Kidney glomerular epithelial cell (primary cell): Measurements from ENCODE around the gene COX14.
A peak's percentile ranks its signal among the peaks of the same experiment; 100 is the strongest.
"Not testable (repeated sequence)": the region's sequence is repeated elsewhere in the genome, so short reads cannot be mapped to it uniquely, and the experiment has no call there.

ENCODE experiments used
- DNase-seq: peaks from one replicate; lab custom pipeline; 2025; lab: John Stamatoyannopoulos, UW

The COX14 gene

DNA sequence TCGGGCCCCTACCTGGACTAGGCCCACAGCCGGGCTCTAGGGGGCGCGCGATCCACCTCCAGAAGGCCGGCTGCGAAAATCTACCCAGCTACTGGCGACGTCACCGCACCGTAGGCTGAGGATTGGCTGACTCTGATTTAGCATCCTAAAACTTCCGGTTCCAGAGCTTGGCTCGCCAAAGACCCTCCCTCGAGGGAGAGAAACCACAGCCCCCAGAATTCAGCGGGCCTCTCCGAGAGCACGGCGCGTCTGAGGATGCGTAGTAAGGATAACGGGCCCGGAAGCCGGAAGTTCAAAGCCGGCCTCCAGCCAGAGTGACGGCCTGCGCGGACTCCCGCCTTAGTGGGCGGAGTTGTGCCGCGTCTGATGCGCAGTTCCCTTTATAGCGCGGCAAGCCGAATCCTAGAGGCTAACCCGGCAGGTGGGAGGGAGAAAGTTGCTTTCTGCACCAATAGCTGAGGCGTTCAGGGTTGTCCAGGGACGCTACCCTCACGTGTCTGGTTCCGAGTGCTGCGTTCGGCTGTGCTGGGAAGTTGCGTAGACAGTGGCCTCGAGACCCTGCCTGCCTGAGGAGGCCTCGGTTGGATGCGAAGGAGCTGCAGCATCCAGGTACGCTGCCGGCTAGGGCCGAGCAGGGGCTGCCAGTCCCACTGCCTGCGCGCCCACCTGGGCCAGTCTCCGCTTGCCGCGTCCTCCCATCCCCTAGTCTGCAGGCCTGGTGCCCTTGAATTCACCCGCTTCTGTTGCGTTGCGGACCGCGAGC, at the start of gene COX14:
COX14 (plus strand) TSS at position 544 of the 763 bp plus-strand sequence. CDS start 7,808 bp downstream, outside the sequence.
- DNase-seq: peak; percentile 99

GRCh38 chr12:50062728-50063460, 49.1 kb upstream of the COX14 start:
- no peak for DNase-seq

GRCh38 chr12:50065726-50066310, 46.2 kb upstream of the COX14 start:
- no peak for DNase-seq

DNA sequence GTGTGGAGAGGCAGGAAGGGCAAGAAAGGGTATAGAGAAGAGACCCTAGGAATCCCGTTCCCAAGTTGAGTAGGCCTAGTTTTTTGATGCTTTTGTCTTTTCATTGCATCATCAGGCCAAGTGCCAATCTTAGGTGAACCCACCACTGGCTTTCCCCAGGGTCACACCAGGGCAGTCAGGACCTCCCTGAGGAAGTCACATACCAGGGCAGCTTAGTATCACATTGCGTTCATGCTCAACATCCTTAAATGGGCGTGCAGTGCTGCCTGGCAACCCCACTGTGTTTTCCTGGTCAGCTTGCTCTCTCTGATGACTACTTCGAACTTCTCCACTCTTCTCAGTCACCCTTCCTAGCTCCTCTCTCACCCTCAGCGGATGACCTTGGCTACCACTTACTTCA, 45.6 kb upstream of the COX14 start:
- peak; percentile 68 for DNase-seq

DNA sequence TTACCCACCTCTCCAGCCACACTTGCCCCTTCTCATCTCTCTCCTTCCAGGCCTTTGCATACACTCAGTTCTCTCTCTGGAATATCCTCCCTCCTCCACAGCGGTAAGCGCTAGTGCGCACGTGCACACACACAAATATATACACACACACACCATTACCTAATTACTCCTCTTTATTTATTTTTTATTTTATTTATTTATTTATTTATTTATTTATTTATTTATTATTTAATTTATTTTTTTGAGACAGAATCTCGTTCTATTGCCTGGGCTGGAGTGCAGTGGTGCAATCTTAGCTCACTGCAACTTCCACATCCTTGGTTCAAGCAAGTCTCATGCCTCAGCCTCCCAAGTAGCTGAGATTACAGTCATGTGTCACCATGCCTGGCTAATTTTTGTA, 43.0 kb upstream of the COX14 start:
- no peak for DNase-seq

DNA sequence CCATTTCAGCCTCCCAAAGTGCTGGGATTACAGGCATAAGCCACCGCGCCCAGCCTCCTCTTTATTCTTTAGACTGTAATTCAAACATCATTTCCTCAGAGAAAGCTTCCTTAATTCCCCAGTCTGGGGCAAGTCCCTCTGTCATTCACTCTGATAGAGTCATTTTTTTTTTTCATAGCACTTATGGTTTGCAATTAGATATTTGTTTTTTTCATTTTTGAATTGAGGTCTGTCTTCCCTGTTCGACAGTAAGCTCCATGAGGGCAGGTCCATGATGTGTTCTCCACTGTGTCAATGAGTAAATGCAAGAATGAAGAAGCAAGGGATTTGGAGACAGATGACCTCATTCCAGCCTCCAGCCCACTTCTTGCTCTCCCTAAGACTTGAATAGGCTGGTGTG, 42.5 kb upstream of the COX14 start:
- DNase-seq: no peak

GRCh38 chr12:50070314-50071060, 41.5 kb upstream of the COX14 start:
- peak; percentile 22 for DNase-seq

DNA sequence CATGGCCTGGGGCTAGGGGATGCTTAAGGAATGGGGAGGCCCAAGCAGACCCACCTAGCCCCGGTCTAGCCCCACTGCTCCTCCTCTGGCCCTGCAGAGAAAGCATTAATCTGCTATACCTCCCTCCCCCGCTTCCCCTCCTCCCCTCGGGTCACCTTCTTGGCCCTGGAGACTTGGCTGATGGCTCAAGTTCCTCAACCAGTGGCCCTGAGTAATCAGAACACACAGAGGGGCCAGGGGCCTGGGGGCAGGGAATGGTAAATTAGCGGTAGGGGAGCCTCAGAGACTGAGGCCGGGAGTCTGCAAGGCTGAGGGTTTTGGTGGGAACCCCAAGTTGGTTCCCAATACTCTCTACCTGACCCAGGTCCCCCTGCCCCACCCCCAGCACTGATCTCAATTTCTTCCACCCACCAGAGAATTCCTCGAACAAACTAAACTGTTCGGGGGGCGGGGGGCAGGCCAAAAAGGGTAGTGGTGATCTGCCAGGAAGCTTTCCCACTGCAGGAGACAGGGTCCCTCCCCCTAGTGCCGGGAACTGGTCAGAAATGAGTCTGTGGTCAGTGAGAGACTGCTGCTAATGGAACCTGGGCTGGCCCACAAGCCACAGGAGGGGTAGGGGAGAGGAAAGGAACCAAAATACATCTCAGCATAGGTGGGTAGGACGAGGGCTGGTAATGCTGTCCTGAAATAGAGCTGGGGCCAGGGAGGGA, 39.7 kb upstream of the COX14 start:
- no peak for DNase-seq

DNA sequence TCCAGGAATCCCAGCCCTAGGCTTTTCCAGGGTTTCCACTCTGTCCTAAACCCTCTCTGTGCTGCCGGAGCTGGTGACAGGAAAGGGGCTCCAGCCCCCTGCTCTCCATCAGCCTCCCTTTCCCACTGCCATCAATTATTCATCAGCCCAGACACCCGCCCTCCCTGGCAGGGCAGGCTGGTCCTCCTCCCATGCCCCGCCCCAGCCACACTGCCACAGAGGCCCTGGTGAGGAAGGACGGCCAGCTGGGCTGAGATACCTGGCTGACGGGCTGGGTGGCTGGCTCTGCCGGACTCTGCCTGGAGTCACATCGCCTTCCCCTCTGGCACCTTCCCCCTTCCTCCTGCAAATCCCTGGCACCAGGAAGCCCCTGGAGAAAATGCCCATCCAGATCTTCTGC, 38.8 kb upstream of the COX14 start:
- no peak for DNase-seq

DNA sequence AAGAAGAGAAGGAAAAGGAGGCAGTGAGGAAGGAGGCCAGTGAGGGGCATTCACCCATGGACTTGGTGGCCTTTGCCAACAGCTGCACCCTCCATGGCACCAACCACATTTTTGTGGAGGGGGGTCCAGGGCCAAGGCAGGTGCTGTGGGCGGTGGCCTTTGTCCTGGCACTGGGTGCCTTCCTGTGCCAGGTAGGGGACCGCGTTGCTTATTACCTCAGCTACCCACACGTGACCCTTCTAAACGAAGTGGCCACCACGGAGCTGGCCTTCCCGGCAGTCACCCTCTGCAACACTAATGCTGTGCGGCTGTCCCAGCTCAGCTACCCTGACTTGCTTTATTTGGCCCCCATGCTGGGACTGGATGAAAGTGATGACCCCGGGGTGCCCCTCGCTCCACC, 38.3 kb upstream of the COX14 start:
- DNase-seq: no peak

- peak; percentile 81 for DNase-seq
Observed at GRCh38 chr12:50074936-50075807, 36.9 kb upstream of the COX14 start.

DNA sequence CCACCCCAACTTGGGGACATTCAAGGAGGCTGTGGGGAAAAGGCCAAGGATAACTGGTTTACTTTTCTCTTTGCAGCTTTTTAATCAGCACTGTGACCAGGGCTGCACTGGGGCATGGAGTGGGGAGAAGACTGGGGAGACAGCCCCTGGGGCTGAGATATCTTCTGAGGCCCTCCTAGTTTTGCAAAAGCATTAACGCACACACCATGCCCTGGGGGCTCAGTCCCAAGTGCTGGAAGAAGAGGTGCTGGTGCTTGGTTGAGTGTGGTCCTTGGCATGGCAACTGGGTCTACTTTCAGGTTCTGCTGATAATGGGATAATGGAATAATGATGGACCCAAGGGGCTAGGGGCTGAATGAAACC, 36.2 kb upstream of the COX14 start:
- DNase-seq: no peak

DNA sequence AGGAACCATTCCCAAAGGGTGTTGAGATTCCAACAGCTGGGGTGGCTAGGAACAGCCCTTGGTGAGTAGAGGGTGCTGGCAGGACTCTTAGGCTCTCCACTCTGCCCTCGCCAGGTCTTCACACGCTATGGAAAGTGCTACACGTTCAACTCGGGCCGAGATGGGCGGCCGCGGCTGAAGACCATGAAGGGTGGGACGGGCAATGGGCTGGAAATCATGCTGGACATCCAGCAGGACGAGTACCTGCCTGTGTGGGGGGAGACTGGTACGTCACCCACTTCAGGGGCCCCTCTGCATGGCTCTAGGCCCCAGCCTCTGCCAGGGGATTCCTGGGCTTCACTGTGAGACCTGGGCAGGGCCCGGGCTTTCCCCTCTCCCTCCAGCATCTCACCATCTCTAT, 34.9 kb upstream of the COX14 start:
- DNase-seq: no peak

DNA sequence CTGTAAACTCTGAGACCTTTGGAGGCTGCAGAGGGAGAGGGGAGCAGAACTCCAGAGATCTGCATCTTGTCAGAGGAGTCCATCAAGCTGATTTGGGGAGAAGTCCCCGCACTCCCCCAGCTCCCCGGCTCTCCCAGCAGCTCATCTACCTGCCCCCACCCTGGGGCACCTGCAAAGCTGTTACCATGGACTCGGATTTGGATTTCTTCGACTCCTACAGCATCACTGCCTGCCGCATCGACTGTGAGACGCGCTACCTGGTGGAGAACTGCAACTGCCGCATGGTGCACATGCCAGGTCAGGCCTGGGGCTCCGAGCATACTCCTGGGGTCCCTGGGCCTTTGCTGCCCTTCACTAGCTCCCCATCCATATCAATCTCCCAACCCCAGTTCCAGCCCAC, 33.8 kb upstream of the COX14 start:
- DNase-seq: no peak

GRCh38 chr12:50079771-50080170, 32.3 kb upstream of the COX14 start:
- no peak for DNase-seq

DNA sequence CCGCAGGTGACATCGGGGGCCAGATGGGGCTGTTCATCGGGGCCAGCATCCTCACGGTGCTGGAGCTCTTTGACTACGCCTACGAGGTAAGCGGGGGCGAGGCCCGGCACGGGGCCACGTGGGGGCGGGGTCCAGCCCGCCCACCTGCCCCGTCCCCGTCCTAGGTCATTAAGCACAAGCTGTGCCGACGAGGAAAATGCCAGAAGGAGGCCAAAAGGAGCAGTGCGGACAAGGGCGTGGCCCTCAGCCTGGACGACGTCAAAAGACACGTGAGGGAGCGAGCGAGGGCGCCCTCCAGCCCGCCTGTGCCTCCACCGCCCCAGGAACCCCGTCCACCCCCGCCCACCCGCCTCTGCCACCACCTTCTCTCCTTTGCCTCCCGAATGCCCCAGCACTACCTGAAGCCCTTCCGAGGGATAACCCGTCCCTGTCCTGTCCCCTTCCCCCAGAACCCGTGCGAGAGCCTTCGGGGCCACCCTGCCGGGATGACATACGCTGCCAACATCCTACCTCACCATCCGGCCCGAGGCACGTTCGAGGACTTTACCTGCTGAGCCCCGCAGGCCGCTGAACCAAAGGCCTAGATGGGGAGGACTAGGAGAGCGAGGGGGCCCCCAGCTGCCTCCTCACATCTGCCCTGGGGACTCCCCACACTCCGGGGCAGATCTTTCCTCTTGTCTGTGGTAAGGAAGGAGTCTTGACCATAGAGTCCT, 30.8 kb upstream of the COX14 start:
- no peak for DNase-seq

DNA sequence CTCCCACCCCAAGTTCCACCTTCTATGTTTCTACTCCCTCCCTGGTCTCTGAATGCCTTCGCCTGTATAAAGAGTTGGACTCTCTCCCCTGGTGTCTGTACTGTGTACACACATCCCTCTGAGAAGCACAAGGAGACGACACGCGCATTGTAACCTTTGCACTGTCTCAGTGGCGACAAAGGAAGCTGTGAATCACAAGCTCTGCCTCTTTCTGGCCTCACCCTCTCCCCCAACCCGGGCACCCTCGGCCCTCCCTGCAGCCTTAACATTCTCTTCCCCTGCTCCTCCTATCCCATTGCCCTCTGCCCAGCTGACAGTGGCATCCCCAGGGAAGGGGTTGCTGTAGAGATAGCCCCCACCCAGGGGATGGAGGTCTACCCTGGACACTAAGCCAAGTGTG, 29.4 kb upstream of the COX14 start:
- DNase-seq: no peak

DNA sequence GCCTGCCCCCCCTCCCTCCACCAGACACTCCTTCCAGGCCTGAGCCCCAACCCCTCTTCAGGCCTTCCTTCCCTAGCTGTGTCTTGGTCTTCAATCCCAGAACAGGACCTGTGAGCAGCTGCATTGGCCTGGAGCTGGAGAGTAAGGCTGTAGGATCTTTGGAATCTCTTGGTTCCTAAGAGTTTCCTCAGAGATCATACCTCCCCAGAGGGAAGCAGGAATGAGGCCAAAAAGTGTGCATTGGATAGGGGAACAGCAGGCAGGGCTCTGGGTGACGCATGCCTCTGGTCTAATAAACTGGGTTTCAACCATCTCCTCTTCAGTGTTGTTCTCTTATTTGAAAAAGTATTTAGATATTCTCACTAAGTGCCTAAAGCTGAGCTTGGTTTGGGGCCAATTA, 28.7 kb upstream of the COX14 start:
- DNase-seq: no peak

DNA sequence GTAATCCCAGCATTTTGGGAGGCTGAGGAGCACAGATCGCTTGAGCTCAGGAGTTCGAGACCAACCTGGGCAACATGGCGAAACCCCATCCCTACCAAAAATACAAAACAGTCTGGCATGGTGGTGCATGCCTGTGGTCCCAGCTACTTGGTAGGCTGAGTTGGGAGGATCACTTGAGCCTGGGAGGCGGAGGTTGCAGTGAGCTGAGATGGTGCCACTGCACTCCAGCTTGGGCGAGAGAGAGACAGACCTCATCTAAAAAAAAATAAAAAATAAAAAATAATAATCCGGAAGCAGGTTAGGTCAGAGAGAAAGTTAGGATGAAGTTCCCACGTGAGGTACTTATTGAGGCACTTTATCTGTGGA, 27.6 kb upstream of the COX14 start:
- not testable (repeated sequence) for DNase-seq
